HG02798 (cell line): ENCODE data around the gene PROZ.

Experiments used
- ATAC-seq: cut with Tn5 transposase; IDR thresholded peaks from one replicate; pipeline ENCODE4 v1.9.1; 2021; ENCODE audit warnings: mild to moderate bottlenecking; ENCODE audit not compliant: unreplicated experiment, poor library complexity

The PROZ gene

DNA sequence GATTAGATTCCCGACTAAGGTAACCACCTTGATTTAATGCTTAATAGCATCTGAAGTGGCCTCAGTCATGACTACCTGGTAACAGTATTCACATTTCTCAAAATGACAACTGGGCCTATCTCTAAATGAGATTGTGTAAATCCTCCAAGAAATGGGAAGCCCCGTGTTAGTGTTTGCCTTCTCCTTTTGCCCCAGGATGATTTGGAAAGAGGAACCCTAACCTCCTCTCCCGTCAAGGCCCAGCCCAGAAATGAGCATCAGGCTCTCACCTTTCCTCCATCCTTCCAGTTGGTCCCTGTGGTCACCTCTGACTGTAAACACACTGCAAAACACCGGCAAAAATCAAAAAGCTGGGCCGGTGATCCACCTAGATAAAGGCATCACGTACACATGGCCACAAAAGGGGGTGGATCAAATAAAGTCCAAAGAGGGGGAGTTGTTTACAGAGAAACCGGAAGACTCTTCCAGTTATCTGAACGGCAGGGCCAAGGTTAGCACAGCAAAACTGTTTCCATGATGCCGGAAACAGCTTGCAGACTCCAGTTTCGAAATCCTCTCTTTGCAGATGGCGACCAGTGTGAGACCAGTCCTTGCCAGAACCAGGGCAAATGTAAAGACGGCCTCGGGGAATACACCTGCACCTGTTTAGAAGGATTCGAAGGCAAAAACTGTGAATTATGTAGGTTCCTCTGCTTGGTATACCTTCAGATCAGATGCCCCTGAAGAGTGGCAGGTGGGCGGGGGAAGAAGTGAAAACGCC, 19.5 kb upstream of the PROZ start:
- ATAC-seq = no peak

DNA sequence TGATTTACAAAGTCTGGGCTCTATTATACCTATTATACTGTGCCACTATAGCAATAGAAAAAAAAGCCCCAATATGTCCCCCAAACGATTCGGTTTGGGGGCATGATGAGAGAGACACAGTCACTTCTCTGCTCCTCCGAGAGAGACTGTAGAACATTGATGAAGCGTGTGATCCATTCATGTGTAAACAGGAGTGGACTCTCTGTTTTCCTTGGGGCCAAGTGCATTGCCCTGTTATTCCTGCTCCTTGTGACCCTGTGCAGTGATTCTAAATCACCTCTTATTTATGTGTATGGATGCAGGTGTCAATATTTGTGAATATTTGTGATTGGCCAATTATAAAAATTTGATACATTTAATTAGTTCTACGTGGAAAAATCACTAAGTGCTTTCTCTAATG, 18.9 kb upstream of the PROZ start:
- ATAC-seq = no peak

- no peak for ATAC-seq
Measured at GRCh38 chr13:113140677-113141600, 17.5 kb upstream of the PROZ start.

DNA sequence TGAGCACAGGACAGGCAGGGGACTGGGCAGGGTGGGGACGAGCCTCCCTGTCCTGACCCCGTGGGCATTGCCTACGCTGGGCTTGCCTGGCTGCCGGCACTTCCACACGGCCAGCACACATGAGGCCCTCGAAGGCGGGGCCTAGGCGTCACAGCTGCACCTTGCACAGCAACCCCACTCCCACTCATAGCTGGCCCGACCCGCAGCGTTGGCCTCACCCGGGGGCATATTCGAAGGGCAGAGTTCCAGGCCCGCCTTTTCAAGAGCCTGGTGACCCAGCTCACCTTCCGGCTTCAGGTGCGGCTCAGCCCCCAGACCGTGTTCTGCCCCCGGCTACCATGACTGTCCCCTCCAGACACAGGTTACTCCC, 16.9 kb upstream of the PROZ start:
- ATAC-seq = no peak

- ATAC-seq = no peak
Measured at GRCh38 chr13:113142876-113143275, 15.6 kb upstream of the PROZ start.

- ATAC-seq = no peak
Measured at GRCh38 chr13:113143466-113144254, 14.8 kb upstream of the PROZ start.

GRCh38 chr13:113144255-113144629, 14.2 kb upstream of the PROZ start:
- ATAC-seq = no peak

DNA sequence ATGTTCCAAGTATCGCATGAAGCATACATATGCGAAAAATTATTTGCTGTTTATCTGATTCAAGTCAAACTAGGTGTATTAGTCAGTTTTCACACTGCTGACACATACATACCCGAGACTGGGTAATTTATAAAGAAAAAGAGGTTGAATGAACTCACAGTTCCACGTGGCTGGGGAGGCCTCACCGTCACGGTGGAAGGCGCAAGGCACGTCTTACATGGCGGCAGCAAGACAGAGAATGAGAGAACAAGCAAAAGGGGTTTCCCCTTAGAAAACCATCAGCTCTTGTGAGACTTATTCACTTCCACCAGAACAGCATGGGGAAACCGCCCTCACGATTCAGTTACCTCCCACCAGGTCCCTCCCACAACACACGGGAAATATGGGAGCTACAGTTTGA, 13.0 kb upstream of the PROZ start:
- no peak for ATAC-seq

- no peak for ATAC-seq
Measured at GRCh38 chr13:113145911-113146598, 12.4 kb upstream of the PROZ start.

- no peak for ATAC-seq
Measured at GRCh38 chr13:113146750-113147149, 11.7 kb upstream of the PROZ start.

- no peak for ATAC-seq
Measured at GRCh38 chr13:113147206-113147605, 11.2 kb upstream of the PROZ start.

DNA sequence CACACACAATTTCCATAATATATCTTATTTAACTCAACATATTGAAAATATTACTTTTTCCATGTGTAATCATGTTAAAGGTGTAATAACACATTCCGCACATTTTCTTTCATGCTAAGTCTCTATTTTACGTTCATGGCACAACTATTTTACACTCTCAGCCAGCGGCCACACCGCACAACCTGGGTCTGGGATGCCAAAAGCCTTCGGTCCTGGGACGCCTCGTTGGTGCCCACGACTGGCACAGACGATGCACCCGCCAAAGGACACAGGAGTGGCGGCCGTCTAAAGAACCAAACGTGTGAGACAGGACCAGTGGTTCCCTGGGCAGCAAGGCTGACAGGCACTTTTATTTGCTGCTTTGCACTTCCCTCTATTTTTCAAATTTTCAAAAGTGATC, 10.0 kb upstream of the PROZ start:
- no peak for ATAC-seq

DNA sequence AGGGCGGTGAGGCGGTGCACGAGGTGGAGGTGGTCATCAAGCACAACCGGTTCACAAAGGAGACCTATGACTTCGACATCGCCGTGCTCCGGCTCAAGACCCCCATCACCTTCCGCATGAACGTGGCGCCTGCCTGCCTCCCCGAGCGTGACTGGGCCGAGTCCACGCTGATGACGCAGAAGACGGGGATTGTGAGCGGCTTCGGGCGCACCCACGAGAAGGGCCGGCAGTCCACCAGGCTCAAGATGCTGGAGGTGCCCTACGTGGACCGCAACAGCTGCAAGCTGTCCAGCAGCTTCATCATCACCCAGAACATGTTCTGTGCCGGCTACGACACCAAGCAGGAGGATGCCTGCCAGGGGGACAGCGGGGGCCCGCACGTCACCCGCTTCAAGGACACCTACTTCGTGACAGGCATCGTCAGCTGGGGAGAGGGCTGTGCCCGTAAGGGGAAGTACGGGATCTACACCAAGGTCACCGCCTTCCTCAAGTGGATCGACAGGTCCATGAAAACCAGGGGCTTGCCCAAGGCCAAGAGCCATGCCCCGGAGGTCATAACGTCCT, 9.4 kb upstream of the PROZ start:
- ATAC-seq = no peak

DNA sequence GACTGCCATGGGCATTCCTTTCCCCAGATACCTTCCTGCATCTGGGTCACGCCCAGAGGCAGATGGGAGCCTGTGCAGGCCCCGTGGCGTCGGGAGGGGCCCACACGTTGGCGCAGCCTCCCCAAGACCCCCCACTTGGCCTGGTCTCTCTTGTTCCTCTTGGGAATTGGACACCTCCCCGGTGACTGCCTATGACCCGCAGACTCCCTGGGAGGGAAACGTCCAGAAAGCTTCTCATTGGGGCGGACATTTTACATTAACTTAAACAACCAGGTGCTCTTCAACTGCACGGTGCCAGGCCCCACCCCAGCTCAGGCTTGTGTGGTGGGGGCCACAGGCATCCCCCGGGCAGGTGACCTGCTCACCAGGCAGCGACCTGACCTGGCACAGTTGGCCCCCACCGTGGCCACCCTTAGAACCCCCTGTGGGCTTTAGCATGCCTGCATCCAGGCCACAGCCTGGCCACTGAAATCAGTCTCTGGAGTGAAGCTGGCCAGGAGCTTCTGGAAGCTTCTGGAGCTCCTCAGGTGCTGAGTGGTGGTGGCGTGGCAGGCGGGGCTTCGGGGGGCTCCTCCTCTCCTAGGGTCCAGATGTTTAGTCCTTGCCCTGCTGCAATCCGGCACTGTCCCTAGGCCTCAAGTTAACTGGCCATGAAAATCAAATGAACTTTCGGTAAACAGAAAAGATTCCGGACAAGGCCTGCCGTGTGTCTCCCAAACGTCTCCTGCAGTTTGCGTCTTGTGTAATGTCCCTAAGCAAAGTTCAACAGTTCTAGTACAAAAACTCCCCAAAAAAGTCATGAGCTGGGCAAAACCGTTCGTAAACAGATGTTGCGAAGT, 8.5 kb upstream of the PROZ start:
- no peak for ATAC-seq

GRCh38 chr13:113150550-113151365, 7.7 kb upstream of the PROZ start:
- no peak for ATAC-seq

DNA sequence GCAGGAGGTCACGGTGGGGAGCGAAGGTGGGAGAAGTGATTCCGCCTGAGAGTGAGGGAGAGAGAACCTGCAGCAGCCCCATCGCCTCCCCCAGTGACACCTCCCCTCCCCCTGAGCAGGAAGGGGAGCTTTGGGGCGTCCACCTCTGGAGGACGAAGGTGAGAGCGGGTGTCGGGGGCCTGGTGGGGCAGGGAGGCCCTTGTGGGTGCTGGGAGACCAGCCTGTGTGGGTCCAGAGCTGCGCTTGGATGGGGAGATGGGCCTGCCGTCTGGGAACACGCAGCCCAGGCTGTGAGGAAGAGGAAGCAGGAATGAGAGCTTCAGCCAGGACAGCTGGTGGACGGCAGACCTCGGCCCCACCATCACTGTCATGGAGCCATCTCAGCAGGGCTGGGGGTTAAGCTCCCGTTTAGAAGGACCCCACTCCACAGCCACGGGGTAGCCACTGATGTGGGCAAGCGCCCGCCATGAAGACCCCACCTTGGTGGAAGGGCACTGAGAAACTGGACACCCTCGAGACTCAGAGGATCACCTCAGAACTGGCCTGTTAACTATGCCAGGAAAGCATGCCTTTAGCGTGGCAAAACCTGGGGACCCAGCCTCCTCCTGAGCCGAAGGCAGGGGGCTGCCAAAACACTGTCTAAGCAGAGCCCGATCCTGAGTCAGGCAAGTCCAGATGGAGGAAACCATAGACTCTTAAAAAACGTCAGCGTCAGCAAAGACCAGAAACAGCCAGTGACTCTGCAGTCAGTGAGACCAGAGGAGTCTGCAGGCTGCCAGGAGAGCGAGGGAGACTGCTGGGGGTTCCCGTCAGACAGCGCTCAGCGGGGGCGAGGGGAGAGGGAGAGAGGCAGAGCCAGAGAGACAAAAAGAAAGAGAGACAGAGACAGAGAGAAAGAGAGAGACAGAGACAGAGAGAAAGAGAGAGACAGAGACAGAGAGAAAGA, 6.4 kb upstream of the PROZ start:
- no peak for ATAC-seq

- no peak for ATAC-seq
Measured at GRCh38 chr13:113152691-113152983, 5.8 kb upstream of the PROZ start.
